Measurements from ENCODE around the gene FKBP1B.

- TF ChIP-seq CTCF (IDR thresholded peaks at IDR 0.05): no peak
- no peak for TF ChIP-seq POLR2A (IDR thresholded peaks at IDR 0.05)
These were observed 33.8 kb upstream of the FKBP1B start for GRCh38 chr2:24015562-24016375.
